ENCODE measurements around the gene TSNAX.

Gene TSNAX

DNA sequence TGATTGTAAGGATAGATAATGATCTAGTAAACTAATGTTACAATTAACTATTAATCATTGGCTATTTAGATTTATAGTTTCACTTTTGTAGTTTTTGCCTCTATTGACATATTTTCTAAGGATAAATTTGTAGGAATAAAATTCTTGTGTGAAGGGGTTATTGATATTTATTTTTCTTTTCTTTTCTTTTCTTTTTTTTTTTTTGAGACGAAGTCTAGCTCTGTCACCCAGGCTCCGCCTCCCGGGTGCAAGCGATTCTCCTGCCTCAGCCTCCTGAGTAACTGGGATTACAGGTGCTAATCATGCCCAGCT is 74.2 kb downstream of the TSNAX start:
- H3K27ac ChIP-seq, result no peak overlapping the region
- TF ChIP-seq, protein P1, sequence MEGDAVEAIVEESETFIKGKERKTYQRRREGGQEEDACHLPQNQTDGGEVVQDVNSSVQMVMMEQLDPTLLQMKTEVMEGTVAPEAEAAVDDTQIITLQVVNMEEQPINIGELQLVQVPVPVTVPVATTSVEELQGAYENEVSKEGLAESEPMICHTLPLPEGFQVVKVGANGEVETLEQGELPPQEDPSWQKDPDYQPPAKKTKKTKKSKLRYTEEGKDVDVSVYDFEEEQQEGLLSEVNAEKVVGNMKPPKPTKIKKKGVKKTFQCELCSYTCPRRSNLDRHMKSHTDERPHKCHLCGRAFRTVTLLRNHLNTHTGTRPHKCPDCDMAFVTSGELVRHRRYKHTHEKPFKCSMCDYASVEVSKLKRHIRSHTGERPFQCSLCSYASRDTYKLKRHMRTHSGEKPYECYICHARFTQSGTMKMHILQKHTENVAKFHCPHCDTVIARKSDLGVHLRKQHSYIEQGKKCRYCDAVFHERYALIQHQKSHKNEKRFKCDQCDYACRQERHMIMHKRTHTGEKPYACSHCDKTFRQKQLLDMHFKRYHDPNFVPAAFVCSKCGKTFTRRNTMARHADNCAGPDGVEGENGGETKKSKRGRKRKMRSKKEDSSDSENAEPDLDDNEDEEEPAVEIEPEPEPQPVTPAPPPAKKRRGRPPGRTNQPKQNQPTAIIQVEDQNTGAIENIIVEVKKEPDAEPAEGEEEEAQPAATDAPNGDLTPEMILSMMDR (conservative IDR thresholded peaks at IDR 0.05; ENCODE audit: low read depth), result no peak
- DNase-seq (ENCODE audit: low spot score), result no peak
- ChIA-PET POLR2A (ENCODE audit: low non-redundant PET) (no interaction called here), CTCF (no interaction called here)

DNA sequence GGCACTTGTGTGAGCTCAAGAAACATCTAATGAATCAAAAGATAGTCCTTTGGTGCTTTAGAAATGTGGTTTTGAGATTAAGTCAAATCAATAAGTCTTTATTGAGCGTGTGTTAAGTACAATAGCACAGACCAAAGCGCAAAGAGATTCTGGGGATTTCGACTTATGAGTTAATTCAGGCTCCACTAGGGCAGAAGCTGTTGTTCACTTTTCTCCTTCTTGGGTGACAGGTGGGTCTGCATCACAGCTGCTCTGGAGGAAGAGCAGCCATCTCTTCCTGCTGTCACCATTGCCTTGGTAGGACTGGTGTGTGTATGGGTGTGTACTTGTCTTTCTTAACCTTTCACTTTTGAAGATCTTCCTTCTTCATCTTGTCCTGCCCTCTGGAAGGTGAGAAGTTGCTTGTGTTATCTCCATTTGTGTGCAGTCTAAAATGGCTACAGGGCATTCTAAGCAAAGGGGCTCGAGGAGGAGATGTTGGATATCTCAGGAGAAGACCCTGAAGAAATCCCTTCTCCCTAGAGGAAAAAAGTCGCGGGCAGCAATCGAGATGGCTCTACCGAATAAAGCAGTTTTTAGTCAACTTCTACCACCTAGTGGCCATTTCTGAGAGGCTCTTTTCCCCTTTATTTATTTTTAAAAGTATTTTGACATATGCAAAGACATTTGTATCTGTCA is 75.3 kb downstream of the TSNAX start:
- no peak overlapping the region for H3K27ac ChIP-seq
- DNase-seq (ENCODE audit: low spot score), result peak; percentile 46
- TF ChIP-seq, protein P1 (conservative IDR thresholded peaks at IDR 0.05; ENCODE audit: low read depth), result peak; percentile 76
- ChIA-PET CTCF (interaction anchor here (0.6 to 0.7 kb wide), 2 partner anchors 120 to 247 kb away, joined by 4 to 5 read pairs; no protein-coding TSS in a partner anchor), POLR2A (ENCODE audit: low non-redundant PET) (no interaction called here)

DNA sequence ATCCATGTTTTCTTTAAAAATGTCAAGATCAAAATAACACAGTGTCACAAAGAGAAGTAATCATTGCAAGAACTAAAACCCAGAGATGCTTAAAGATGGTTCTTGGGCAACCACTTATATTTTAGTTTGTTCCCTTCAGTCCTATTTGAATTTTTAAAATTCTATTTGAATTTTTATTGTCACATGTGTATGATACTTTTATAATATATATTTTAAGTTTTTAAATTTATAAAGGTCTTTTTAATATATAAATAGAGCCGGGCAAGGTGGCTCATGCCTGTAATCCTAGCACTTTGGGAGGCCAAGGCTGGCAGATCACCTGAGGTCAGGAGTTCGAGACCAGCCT is 75.8 kb downstream of the TSNAX start:
- CTCF ChIA-PET, result no interaction called here
- no peak overlapping the region for H3K27ac ChIP-seq
- DNase-seq (ENCODE audit: low spot score), result no peak
- POLR2A ChIA-PET (ENCODE audit: low non-redundant PET), result no interaction called here
- TF ChIP-seq, protein P1 (conservative IDR thresholded peaks at IDR 0.05; ENCODE audit: low read depth), result peak; percentile 30; the same call in 1 of the 2 replicates

DNA sequence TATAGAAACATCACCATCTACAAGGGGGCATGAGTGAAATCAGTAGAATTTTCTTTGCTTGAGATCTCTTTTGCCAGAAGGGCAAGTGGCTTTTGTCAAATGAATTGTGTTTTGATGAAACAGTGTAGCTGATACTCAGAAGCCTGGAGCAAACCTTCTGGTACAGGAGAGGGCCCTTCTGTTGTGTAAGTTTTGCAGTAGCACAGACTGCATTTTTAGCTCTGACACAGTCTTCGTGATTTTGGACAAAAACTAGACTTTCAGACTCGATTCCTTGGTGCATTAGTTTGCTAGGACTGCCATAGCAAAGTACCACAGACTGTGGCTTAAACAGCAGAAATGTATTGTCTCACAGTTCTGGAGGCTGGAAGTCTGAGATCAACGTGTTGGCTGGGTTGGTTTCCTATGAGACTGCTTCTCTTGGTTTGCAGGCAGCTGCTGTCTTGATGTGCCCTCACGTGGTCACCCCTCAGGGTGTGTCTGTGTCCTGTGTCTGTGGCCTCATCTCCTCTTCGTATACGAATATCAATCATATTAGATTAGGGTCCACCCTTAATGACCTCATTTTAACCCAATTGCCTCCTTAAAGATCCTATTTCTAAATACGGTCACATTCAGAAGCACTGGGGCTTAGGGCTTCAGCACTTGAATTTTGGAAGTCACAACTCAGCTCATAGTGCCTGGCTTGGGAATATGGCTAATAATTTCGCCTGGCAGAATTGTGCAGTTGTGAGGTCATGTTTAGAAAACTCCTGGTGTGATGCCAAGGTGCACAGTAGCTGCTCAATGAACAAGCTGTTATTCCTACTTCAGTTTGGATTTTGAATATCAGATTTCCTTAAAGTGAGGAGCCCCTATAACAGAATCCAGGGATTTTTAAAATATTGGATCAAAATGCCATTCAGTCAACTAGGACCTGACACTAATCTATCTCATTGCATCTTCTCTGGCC is 77.0 kb downstream of the TSNAX start:
- H3K27ac ChIP-seq, result no peak overlapping the region
- ChIA-PET POLR2A (ENCODE audit: low non-redundant PET) (interaction anchor here (0.5 kb wide), 1 partner anchor 268 kb away, joined by 3 read pairs; the partner anchor contains the start of gene EXOC8), CTCF (interaction anchor here (0.6 to 0.7 kb wide), 3 partner anchors 24 to 246 kb away, joined by 3 read pairs; no protein-coding TSS in a partner anchor)
- TF ChIP-seq, protein P1 (conservative IDR thresholded peaks at IDR 0.05; ENCODE audit: low read depth), result no peak
- DNase-seq (ENCODE audit: low spot score), result no peak

DNA sequence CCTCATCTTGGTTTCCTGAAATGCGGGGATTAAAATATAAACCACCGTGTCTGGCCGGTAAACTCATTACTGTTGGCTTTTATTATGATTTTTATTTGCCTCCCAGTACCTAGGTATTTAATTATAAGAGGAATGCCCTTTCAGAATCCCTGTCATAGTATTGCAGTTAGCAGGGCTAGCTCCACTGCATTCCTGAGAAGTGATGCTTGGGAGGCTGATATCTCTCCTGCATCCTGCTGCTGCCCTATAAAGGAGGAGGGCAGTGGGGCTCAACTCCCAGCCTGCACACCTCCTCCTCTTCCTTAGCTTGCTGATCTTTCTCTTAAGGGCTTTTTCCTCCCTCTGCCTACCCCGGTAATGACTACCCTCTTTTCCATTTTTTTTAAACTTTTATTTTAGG is 78.2 kb downstream of the TSNAX start:
- POLR2A ChIA-PET (ENCODE audit: low non-redundant PET), result no interaction called here
- H3K27ac ChIP-seq, result no peak overlapping the region
- TF ChIP-seq, protein P1 (conservative IDR thresholded peaks at IDR 0.05; ENCODE audit: low read depth), result no peak
- CTCF ChIA-PET, result no interaction called here
- peak; percentile 48 for DNase-seq (ENCODE audit: low spot score)

DNA sequence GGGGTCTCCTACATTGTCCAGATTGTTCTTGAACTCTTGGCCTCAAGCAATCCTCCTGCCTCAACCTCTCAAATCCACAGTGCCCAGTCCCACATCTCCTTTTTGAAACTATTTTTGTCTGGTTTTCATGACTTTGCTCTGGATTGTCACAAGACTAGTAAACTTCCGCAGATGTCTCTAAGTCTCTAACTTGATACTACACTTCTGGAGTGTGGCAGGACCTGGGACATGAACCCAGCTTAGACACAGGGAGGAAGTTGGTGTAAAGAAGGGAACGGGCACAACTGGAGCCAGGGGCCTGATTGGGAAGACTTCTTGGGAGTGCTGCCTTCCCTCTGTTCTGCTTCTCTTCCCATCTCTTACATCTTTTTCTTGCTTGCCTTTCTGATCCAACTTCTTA is 81.9 kb downstream of the TSNAX start:
- CTCF ChIA-PET, result no interaction called here
- no peak overlapping the region for H3K27ac ChIP-seq
- no peak for DNase-seq (ENCODE audit: low spot score)
- TF ChIP-seq, protein P1 (conservative IDR thresholded peaks at IDR 0.05; ENCODE audit: low read depth), result no peak
- POLR2A ChIA-PET (ENCODE audit: low non-redundant PET), result no interaction called here
